GM15510 (cell line): Measurements from ENCODE around the gene AKR1C1.
"Not testable (repeated sequence)": the region's sequence is repeated elsewhere in the genome, so short reads cannot be mapped to it uniquely, and the experiment has no call there.

Source experiments
- POLR2A ChIP-seq: IDR thresholded peaks from 3 replicates; pipeline ENCODE4 v1.6.1; 2011; ENCODE audit warnings: borderline replicate concordance; ENCODE audit not compliant: insufficient read length; ENCODE audit errors: extremely low read depth

Gene AKR1C1

DNA sequence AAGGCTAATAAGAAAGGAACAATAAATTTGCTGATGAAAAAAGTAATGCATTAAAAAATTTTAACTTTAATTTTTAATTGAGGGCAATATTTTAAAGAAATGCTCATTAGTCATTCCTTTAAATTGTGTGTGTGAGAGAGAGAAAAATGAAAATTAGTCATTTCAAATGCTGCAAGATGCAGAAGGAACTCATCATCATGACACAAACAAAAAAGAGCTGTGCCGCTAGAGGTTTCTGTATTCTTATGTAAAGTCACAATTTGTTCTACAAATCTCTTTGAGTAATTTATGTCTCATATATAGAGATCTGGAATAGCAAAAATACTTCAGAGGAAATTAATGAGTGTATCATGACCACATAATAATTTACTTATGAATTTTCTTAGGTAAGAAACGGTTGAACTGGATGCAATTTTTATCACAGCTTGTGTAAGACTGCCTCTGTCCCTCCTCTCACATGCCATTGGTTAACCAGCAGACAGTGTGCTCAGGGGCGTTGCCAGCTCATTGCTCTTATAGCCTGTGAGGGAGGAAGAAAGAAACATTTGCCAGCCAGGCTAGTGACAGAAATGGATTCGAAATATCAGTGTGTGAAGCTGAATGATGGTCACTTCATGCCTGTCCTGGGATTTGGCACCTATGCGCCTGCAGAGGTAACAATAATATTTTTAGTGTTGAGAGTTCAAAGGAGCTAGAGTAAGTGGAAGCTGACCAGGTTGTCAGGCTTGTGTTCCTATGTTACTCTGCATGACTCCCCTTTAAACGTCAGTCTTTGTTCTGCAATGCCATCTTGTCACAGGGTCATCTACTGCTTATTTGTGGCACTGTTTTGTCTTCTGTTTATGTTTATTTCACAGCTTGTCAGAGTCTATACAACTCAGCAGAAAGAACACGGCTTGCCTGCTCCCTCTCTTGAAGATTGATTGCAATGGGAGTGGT lies at the start of gene AKR1C1:
TSS of gene AKR1C1 (plus strand) at position 540 of the 939 bp plus-strand sequence. CDS start at position 570, 30 bp downstream.
- not testable (repeated sequence) for TF ChIP-seq POLR2A

DNA sequence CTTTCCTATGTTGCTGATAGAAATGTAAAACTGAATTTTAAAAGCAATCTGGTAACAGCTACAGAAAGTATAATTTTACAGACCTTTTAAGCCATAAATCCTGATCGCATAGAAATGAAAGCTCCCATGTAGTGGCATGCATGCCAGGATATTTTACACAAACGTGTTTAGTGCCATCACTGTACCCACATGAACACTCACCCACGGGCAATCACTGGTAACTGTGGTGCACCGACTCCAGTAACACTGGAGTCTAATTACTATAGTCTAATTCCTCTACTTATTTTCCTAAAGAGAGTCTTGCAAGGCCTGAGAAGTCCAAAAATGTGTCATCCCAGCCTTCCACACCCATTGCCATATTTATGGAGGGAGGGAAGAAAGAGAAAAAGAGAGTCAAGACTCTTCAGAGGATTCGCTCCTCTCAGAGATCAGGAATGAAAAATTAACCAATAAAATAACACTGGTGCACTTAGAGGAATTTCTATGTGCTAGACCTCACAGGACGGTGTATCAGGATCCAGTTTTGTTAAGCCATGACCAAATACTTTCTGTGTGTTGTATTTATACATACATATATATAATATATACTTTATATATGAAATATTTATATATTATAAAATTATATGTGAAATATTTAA lies 48.9 kb upstream of the AKR1C1 start:
- TF ChIP-seq POLR2A: no peak

DNA sequence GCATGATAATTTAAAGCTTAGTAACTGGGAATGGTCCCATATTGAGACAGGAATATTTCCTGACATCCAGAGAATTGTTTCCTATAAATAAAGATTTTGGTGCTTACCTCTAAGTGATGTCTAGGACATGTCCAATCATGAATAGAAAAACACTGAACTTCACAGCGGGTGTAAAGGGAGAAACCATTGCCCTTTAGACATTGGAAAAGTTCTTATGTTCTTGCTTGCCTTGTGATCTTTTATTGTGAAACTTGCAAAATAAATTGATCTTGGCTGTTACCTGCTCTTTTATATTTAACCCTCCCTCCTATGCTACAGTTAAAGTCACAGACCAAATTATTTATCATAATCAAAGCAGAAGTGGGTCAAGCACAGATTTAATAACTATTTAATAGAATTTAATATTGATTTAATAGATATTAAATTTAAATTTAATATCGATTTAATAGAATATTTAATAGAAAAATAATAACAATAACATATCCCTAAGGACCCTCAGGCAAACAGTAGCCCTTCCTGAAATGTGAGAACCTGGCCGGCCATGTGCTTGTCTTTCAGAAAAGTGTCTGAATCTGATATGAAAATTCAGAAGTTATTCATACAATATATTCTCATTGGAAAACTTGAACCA lies 47.0 kb upstream of the AKR1C1 start:
- TF ChIP-seq POLR2A: no peak

DNA sequence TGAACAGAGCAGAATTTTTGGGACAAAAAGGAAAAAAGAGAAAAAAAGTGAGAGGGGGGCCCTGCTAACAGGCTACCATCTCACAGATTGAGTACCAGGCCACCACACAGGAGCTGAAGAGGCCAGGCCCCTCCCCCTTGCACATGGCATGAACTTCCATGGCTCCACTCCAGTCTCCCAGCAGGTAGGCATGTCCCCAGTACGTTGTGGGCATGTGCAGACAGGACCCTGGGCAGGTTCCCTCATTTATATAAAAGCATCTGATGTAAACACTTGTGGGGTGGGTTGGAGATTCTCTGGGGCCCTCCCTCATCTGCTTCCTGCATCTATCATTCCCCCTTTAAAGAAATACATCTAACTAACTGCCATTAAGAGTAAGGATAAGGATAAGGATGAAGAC lies 45.0 kb upstream of the AKR1C1 start:
- TF ChIP-seq POLR2A: no peak

DNA sequence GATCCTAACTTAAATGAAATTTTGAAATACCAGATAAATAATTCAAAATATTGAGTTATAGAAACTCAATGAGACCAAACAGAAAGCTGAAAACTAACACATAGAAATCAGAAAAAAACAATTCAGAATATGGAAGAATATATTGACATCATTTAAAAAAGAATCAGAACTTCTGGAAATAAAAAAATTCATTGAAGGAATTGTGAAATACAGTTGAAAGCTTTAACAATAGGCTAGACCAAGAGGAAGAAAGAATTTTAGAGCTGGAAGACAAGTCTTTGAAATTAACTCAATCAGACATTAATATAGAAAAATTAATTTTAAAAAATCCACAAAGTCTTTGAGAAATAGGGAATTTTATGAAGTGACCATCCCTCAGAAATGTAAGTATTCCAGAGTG lies 36.8 kb upstream of the AKR1C1 start:
- no peak for TF ChIP-seq POLR2A

DNA sequence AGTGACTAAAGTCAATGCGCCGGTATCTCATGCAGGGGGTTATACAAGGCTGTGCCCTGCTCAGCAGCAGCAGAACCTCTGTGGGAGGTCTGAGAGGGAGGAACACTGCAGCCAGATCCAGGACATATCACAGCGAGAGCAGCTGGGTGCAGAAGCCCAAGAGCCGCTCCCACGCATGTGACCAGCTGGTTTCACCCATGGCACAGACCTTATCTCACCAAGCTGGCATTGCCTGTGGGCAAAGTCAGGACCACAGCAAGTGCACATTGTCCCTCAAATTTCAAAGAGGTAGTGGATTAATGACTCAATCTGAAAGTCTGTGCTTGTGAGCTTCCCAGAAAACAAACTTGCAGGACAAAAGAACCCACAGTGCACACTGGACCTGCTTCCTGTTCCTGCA lies 31.6 kb upstream of the AKR1C1 start:
- no peak for TF ChIP-seq POLR2A

DNA sequence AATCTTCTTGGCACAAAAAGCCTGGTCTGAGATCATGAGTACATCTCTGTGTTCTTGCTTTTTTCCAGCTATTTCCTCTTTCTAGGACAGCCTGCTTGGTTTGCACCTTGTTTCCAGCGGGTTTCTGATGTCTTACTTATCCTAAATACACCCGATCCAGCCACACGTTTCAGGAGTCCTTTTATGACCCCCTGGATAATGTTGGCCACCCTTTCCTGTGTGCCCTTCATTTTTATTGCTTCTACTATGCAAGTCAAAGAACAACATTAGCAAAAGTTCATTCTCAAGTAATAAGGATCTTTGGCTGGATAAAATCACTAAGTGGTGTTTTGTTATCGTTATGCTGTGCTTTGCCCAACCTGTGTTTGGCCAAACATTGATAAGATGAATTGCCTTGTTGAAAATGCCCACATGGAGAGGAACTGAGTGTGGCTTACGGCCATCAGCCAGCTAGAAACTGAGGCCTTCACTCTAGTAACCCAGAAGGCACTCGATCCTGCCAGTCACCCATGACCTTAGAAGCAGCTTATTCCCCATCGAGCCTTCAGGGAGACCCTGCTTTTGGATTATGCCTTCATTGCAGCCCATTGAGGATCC lies 28.7 kb upstream of the AKR1C1 start:
- no peak for TF ChIP-seq POLR2A

DNA sequence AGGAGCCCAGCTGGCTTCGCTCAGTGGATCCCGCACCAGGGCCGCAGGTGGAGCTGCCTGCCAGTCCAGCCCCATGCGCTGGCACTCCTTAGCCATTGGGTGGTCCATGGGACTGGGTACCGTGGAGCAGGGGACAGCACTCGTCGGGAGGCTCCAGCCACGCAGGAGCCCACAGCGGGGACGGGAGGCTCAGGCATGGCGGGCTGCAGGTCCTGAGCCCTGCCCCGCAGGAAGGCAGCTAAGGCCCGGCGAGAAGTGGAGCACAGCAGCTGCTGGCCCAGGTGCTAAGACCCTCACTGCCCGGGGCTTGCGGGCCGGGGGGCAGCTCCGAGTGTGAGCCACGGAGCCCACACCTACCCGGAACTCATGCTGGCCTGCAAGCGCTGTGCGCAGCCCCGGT lies 25.9 kb upstream of the AKR1C1 start:
- TF ChIP-seq POLR2A: no peak

DNA sequence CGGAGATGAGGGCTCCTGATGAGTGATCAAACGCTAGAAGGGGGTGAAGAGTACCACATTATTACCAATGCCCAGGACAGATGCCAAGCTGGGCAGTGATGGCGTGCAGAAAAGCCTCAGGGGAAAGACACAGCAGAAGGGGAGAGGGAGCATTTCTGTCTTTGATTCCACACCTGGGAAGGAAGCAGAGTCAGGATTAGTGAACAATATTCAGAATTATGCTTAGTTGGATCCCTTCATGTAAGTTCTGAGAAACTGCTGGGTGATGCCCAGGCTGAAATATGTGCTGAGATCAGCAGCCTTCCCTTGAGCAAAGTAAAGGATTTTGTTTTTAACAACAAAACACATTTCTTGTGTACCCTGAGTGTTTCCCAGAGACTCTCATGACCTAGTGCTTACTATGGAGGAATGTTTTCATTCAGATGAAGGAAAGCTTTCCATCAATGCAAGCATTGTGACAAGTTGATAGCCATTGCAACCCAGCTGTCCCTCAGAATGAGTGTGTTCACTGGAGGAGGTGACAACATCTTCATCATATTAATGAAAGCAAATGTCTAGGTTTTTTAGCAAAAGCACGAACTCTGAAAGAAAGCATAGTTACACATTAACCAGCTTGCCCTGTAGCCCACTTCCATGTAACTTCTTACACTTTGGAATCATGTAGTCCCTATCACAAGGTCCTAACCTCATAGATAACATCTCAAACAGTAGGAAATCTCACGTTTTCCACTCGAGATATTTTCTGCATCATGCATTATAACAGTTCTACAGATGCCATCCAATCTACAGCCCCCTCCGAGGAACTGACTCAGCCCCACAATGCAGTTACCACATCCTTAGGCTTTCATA lies 23.8 kb upstream of the AKR1C1 start:
- TF ChIP-seq POLR2A: no peak

DNA sequence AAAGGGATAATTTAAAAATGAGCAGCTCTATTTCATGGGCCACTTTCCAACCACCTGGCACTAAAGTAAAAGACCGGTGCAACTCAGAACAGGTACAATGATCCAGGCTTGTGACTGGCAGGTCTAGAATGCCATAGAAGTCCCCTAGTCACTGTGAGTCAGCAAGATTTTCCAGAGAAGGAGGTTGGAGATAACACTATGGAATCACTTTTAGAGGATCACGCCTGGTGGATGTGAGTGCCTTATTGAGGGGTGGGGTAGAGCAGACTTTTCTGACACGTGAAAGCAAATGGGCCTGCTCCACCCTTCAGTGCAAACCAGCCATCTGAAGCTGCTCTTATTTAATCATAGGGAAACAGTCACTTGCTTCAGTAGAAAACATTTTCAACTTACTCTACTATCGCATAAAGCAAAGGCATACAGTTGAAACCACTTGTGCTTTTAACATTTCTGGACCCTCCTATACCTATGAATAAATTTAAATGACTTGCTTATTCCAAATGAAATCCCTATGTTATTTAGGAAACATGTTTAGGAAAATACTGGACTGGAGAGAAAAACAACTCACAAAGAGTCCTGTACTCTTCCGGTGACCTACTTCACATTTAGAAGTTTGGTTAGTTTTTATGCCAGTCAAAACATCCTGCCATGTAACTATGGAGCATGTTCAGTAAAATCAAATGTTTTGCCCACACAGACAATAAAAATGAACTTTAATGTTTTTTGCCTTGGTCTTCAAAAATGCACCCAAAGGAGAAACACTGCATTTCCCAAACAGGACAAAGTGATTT lies 21.5 kb upstream of the AKR1C1 start:
- TF ChIP-seq POLR2A: no peak

DNA sequence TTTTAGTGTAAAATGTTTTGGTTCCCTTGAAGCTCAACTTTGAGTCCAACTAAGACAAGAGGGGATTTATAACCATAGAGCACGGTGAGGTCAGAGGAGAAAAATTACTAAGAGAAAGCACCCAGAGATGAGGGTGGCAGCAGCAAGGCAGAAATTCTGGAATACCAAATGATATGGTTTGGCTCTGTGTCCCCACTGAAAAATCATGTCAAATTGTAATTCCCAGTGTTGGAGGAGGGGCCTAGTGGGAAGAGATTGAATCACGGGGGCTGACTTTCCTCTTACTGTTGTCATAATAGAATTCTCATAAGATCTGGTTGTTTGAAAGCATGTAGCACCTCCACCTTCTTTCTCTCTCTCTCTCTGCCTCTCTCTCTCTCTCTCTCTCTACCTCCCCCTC lies 19.4 kb upstream of the AKR1C1 start:
- TF ChIP-seq POLR2A: no peak

DNA sequence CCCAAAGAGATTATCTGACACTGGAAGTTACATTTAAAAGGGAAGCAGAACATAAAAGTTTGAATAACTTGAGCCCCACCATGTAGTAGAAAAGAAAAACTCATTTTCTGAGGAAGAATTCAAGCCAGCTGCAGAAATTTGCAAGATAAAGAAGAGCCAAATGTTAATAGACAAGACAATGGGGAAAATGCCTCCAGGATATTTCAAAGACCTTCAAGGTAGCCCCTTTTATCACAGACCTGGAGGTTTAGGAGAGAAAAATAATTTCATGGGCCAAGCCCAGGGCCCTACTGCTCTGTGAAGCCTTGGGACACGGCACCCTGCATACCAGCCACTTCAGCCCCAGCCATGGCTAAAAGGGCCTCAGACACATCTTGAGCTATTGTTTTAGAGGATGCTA lies 18.4 kb upstream of the AKR1C1 start:
- TF ChIP-seq POLR2A: no peak
